ENCODE data around the gene SORCS2.

The SORCS2 gene

DNA sequence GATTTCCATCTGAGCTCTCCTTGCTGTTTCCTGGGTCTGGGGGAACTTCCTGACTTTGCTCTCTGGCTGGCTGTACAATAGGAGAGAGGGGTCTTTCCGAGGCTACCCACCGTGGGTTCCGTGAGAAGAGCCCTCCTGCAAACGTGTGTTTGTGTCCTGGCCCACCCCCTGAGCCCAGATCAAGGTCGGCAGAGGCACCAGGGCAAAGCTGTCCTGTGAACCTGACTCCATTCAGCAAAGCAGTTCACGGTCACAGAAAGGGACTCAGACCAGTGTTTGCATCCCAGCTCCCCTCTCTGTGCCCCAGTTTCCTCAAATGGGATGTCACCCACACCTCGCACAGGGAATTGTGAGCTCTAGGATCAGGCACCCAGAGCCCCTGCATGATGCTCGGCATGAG is 339.7 kb downstream of the SORCS2 start:
- no peak for DNase-seq (ENCODE audit: low read depth)

DNA sequence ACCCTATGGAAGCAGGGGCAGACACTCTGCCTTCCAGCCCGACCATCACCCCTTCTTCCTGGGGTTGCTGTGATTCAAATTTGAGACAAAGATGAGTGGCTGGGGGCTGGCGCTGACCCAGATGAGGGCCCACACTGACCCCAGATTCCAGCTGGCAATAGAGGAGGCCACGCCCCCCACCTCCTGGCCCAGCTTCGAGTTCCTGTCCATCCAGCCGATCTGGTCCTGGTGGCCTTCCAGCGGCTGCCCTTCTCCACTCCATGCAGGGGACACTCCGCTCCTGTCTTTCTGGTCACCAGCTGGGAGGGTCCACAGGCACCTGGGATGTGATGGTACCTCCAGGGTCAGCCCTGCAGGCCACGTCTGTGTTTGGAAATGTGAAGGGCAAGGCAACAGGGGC is 340.9 kb downstream of the SORCS2 start:
- no peak for DNase-seq (ENCODE audit: low read depth)

DNA sequence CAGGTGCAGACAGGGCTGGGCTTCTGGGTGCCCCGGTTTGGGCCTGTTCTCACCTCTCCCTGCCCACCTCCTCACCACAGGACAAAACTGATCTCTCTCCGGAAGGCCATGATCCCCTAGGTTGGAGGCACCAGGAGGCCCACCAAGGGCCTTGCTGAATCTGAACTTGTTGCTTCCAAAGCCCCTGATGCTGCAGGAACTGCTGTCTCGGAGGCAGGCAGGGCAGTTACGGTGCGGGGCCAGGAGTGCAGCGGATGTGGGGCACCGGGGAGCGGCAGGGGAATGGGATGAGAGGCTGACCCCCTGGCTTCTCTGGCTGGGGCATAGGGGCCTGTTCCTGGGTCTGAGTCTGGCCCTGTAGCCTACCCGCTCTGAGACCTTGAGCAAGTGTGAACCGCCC is 342.8 kb downstream of the SORCS2 start:
- DNase-seq (ENCODE audit: low read depth) = no peak

DNA sequence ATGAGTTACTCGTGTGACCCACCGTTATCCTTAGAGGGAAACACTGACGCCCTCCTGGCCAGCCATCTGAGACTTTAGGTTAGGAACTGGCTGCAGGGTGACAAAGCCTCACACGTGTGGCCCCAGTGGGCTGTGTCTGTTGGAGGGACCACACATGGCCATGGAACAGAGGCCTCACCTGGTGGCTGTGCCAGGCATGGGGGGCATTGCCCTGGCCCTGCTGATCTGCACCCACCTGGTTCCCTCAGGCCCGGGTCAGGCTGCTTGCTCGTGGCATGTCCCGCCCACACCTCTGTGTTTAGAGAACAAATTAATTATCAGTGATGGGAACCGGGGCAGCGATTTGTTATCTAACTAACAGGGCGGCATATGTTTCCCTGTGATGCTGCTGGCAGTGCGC is 343.3 kb downstream of the SORCS2 start:
- DNase-seq (ENCODE audit: low read depth) = no peak

DNA sequence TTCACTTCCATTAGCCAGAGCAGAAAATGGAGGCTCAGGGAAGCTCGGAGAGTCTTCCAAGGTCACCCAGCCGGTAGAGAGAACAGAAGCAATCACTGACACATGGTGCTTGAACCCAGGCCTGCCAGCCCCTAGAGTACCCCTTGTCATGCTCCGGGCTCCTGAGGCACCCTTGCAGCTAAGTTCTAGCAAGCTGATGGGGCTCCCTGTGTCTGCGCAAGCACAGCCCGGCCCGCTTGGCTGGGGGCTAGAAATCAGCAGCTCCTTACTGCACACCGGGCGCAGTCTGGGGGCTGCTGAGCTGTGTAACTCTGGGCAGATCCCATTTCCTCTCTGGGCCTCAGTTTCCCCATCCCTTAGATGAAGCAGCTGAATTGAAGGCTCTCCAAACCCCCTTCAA is 344.5 kb downstream of the SORCS2 start:
- DNase-seq (ENCODE audit: low read depth) = no peak

DNA sequence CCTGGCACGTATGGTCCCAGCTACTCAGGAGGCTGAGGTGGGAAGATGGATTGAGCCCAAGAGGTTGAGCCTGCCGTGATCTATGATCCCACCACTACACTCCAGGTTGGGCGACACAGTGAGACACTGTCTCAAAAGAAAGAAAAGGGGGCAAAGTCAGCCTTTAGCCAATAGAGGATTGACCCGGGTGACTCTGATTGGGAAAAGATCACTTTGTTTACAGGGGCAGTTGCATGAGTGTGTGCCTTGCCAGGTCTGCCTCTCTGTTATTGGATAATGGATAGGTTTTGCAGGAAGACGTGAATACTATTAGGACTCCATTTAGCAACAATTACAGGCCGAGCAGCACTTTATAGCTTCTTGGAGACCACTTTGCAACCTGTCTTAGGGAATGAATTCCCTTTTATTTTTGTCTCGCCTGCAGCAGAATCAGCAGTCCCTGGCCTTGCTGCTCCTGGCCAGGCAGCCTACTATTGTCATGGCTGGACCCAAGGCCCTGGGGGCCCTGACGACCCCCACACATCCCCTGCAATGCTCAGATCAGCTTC is 345.6 kb downstream of the SORCS2 start:
- DNase-seq (ENCODE audit: low read depth) = no peak

DNA sequence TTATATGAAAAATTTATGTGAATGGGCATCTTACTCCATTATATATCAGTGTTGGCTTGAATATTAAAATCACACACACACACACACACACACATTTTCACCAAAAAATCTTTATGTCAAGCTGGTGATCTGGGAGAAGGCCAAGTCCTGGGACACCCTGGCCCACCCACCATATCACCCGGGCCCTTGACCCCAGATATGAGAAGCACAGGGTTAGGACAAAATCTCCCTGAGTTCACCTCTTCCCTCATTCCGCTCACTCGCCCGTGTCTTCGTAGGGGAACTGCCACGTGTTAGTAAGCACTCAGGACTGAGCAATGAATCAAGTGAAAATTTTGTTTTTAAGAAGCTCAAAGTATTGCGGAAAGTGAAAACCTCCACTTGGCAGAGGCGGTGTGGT is 346.2 kb downstream of the SORCS2 start:
- no peak for DNase-seq (ENCODE audit: low read depth)

DNA sequence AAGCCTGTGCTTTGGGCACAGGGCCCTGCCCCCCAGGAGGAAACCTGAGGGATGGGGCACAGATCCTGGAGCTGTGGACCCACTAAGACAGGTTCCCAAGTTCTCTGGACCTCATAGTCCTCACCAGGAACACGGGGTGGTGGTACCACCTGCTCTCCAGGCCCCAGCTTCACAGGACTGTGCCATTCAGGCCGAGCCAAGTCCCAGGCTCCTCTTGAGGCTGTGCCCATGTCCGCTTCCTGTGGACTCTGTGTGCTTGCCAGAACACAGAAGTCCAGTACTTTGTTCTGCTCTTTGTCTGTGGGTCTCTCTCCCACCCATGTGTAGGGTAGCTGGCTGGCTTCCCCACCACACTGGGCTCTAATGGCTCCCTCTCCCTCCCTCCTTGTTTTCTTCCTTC is 346.8 kb downstream of the SORCS2 start:
- DNase-seq (ENCODE audit: low read depth) = no peak

DNA sequence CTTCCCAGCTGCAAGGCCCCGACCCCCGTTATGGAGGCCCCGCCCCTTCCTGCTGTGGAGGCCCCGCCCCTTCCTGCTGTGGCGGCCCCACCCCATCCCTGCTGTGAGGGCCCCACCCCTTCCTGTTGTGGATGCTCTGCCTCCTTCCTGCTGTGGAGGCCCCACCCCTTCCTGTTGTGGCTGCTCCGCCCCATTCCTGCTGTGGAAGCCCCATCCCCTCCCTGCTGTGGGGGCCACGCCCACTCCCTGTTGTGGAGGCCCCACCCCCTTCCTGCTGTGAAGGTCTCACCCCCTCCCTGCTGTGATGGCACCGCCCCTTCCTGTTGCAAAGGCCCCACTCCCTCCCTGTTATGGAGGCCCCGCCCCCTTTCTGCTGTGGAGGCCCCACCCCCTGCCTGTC is 347.3 kb downstream of the SORCS2 start:
- DNase-seq (ENCODE audit: low read depth) = peak; percentile 6

DNA sequence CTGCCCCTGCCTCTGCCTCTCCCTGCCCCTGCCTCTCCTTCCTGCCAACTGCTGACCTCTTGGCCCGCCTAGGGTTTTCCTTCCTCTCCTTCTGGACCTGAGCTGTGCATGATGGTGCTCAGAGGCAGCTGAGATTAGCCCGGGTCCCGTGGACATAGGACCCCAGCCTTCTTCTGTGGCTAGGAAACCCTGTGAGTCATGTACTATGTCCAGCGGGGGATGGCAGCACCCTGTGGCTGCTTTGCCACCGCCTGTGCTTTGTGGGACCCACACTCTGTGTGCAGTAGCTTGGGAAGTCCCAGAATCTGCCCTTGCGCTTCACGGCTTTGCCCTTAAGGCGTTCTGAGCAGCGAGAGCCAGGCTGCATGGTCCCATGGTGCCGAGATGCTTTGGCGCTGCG is 347.9 kb downstream of the SORCS2 start:
- DNase-seq (ENCODE audit: low read depth) = no peak

DNA sequence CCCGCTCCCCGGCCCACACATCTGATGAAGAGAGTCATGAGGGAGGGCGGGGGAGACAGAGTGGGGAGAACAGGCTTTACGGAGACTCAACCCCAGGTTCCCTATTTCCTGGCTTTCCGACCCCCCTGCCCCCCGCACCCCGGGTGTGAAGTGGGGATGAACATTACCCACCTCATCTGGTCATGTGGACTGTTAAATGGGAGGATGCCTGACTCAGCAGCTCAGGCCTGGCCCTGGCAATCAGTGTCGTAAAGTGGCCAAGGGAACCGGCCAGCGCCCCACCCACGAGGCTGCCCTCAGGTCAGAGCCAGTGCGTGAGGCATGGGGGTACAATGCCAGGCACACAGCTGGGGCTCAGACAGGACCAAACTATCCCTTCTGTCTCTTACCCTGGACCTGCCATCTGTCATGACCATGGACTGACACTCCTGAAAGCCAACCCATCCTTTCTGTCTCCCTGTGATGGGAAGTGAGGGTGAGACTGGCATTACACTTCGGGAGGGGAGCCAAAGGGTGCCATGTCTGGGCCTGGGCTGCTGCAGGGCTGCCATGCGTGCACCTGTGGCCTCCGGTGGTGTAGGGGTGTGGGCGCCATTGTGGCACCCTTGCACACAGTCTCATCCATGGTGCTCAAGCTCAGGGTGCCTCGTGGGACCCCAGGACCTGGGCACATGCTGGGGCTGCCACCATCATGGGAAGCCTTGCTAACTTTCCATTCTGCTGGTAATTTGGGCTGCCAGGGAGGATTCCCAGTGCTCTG is 348.5 kb downstream of the SORCS2 start:
- DNase-seq (ENCODE audit: low read depth) = no peak

DNA sequence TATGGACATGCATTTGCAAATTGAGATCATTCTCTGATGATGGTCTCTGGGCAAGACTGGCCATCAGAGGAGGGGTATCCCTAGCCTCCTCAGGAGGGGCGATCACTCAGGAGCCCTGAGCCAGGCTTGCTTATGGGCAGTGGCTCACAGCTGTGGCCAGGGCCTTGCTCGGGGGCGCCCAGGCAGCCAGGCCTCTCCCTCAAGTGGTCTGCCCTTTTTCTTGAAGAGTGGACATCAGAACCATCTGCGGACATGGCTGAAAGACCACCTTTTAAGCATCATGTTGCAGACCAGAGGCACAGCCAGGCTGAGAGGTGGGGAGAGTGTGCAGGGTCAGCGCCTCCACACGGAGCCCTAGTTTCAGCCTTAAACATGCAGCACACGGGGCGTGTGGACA is 349.1 kb downstream of the SORCS2 start:
- DNase-seq (ENCODE audit: low read depth) = no peak

DNA sequence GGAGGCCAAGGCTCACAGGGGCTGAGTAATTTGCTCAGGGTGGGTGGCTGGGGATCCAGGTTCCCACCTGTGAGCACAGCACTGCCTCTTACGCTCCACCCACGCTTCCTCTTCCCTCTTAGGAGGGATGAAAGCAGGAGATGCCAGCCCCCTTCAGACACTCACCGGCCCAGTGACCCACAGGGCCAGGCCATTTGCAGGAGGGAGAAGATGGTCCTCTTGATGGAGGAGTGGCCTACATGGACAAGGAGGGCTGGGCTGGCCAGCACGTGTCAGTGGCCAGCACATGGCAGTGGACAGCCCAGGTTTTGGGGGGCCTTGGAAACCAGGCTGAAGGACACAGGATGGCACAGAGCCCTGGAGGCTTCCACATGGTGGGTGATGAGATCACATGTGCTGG is 350.4 kb downstream of the SORCS2 start:
- DNase-seq (ENCODE audit: low read depth) = no peak

DNA sequence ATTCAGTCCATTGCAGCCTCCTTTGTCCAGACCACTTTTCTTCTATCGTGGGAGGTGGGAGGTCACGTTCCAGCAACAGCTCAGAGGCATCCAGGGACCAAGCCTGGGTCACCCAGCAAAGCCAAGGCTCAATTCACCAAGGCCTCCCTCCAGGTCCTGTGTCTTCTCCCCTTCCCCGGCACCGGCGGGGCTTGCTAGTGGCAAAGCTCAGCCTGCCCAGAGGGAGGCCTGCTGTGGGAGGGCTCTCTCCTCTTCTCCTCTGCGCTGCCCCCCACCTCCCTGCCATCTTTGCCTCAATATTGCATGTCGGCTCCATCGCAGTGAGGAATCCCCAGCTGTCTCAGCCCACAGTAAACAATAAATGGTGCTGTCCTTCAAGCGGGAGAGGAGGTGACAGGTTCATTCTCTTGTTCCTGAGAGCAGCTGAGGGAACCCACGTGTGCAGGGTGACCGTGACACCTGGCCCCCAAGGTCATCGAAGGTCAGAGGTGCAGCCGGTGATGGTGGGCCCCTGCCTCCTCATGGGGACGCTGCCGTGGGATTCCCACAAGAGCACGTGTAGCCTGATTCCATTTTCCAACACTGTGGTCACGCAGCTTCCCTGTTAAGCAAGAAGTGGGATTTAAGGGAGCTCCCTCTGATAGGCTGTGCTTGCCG is 353.9 kb downstream of the SORCS2 start:
- no peak for DNase-seq (ENCODE audit: low read depth)

DNA sequence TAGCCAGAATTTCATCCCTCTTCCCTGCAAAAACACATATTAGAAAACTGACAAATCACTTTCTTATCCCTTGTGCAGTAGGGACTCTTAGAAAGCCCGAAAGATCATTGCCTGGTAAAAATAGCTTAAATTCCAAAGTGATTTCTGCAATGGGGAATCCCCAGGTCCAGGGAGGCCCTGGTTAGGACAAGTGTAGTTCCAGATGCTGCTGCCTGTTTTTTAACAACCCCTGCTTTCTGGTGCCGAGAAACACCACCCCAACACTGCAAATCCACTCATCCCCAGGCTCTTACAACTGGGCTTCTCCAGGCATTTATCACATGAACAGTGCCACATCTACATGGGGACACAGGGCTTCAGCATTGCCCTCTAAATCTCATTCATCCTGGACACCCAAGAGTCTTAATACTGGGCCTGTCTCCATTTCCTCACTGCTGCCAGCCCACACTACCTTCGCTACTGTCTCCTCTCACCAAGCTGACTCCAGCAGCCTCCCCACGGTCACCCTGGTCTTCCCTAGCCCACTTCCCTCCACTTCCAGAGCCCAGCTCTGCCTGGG is 354.6 kb downstream of the SORCS2 start:
- no peak for DNase-seq (ENCODE audit: low read depth)

DNA sequence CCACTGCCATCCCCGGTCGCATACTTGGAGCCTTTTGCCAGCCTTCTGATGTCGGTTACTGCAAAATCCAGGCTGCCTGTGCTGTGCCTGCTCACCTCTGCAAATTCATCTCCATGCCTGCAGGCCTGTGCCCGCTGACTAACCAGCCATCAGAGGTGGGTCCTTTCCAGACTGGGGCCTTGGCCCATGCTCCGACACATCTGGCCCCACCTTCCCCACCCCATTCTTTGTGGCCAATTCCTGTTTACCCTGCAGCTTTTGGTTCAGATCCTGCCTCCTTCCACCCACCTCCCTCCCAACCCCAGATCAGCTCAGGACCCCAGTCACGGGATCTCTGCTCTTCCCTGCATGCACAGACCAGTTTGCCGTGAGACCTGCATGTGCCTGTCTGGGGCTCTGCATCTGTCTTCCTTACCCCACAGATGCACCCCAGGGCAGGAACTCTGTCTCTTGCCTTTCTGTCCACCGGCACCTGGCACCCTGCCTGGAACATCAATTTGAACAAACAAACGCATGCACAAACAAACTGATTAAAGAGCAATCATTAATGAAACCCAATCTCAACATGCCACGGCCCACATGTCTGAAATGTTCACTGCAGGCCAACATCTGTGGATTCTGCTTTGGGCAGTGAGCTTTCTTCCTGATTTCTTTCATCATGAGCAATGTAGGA is 355.2 kb downstream of the SORCS2 start:
- DNase-seq (ENCODE audit: low read depth) = no peak

DNA sequence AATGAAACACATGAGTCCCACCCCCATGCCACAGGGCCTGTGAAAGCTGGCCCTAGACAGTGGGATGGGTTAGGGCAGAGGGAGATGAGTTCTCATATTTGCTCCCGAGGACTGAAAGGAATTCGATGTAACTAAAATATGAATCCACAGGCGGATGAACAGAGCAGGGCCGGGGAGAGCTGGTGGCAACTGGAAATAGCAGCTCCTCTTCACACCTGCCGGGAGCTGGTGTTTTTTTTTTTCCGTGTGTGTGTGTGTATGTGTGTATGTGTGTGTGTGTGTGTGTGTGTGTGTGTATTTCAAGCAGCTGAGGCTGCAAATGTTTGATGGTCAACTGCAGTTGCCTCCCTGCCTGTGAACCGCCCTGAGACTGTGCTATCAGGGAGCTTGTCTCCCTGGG is 357.5 kb downstream of the SORCS2 start:
- DNase-seq (ENCODE audit: low read depth) = no peak

DNA sequence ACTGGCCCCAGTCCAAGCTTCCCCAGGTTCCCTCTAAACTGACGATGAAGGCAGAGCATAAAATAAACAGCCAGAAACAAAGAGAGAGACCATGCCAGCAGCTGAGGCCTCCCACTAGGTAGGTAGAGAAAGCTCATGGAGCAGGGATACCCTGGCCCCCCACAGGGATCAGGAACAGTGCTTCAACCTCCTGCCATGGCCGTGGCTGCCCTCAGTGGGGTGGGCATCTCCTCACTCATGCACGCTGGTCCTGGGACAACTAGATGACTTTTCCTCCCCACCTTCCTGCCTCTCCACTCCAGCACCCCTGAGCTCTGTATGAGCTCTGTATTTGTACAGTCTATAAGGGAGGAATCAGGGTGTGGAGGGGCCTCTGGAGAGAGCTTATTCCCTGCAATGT is 360.1 kb downstream of the SORCS2 start:
- DNase-seq (ENCODE audit: low read depth) = no peak

DNA sequence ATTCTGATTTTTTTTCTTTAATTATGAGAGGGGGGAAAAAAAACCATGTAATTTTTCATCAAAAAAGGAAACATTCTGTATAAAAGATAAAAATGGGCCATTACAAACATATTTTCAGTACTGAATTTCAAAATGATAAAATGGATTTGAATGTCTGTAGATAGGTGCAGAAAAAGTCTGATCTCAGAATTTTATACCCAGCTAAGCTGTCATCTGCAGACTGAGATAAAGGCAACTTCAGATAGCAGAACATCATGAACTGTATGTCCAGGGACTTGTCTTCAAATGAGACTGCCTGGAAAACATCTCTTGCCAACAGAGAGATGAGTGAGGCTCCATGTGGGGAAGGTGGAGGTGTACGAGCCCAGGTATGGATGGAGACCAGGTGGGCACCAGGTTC is 360.9 kb downstream of the SORCS2 start:
- DNase-seq (ENCODE audit: low read depth) = no peak

DNA sequence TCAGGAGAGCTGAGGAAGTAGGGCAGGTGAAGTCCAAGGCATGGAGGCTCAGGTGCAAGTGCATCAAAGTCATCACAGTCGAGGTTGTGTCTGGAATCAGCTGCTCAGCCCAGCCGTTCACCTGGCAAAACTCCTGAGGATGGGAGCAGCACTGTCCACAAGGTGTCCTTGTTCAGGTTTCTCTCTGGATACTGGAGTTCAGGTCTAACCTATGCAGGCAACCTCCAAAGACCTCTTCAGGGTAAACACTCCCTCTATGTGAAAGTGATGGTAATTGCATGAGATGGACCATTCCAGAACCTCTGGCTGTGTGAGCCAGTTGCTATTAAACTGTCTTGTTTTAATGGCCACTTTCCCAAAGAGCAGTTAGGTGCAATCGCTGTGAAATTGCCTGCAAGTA is 362.6 kb downstream of the SORCS2 start:
- DNase-seq (ENCODE audit: low read depth) = no peak

DNA sequence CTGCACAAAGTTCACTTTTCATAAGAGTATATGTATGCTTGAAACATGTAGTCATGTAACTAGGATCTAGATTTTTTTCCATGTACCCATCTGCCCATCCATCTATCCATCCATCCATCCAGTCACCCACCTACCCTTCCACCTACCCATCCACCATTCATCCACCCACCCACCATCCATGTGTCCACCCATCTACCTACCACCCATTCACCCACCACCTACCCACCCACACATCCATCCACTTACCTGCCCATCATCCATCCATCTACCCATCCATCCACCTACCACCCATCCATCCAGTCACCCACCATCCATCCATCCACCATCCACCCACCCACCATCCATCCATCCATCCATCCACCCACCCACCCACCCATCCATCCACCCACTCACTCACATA is 364.2 kb downstream of the SORCS2 start:
- DNase-seq (ENCODE audit: low read depth) = no peak

DNA sequence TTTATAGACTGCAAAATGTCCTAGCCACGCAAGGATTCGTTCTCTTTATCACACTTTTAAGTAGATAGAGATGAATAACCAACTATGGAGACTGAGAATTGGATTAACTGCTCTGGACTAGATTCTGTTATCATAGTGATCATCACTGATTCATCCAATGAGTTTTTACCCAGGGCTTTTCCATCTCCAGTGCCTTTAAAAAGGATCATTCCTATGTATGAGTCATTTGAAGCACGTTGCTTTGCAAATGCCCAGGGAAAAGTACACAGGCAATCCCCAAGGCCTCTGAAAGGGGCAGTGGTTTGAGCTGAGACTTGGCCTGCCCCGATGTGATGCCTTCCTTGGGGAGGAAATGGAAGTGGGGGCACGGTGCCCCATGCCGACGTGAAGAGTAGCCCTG is 365.1 kb downstream of the SORCS2 start:
- DNase-seq (ENCODE audit: low read depth) = no peak

DNA sequence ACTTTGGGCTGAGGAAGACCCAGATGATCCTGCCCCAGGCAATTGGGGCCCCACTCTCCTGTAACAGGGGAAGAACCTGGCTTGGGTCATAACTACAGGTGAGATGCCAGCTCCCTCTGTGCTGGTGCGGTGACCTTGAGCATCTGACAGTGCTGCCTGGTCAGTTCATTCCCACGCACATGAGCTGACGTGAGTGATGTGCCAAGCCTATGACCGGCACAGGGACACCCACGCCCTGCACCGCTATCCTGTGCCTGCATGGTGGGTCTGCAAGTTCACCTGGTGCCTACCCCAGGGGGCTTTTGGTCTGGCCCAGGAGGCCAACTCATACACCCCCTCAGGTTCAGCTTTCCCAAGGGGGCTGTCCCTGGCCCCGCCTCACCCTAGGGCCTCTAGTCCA is 366.1 kb downstream of the SORCS2 start:
- no peak for DNase-seq (ENCODE audit: low read depth)
